OCI-LY3 (cell line): Measurements from ENCODE around the gene PML.

ENCODE experiments used
- H2AFZ ChIP-seq: fragments of 200-600, 300-600 bp; shearing (Covaris generic); 2 replicates; pipeline ENCODE4 v1.6.0; 2014; ENCODE audit warnings: antibody characterized with exemption, low read depth, low read length
- H3K27ac ChIP-seq: fragments of 200-600, 300-600 bp; sonication (generic); 2 replicates; pipeline ENCODE4 v1.5.1; 2014; ENCODE audit warnings: mild to moderate bottlenecking, low read length, moderate library complexity, mixed read lengths
- H3K27me3 ChIP-seq: fragments of 200-600, 300-600 bp; sonication (generic); 2 replicates; pipeline ENCODE4 v1.6.1; 2014; ENCODE audit warnings: low read depth, low read length, mixed read lengths
- H3K36me3 ChIP-seq: fragments of 200-600, 300-600 bp; sonication (generic); replicated peaks from 2 replicates; pipeline ENCODE3; 2014; ENCODE audit warnings: low read depth, low read length, mixed read lengths
- H3K4me1 ChIP-seq: fragments of 300-600, 200-600 bp; sonication (generic); 2 replicates; pipeline ENCODE4 v1.6.1; 2014; ENCODE audit warnings: low read length, mixed read lengths
- H3K4me2 ChIP-seq: fragments of 200-600, 300-600 bp; sonication (generic); 2 replicates; pipeline ENCODE4 v1.6.1; 2014; ENCODE audit warnings: low read length, mixed read lengths
- H3K4me3 ChIP-seq: fragments of 300-600, 200-600 bp; sonication (generic); 2 replicates; pipeline ENCODE4 v1.5.1; 2014; ENCODE audit warnings: antibody characterized with exemption, mild to moderate bottlenecking, low read length, moderate library complexity
- H3K79me2 ChIP-seq: fragments of 300-600, 200-600 bp; shearing (Covaris generic); 2 replicates; pipeline ENCODE4 v1.6.1; 2014; ENCODE audit warnings: mild to moderate bottlenecking, low read length, mixed read lengths
- H3K9ac ChIP-seq: fragments of 300-600, 200-600 bp; shearing (Covaris generic); 2 replicates; pipeline ENCODE4 v1.6.0; 2014; ENCODE audit warnings: mild to moderate bottlenecking, low read length, moderate library complexity
- H3K9me3 ChIP-seq: fragments of 200-600, 300-600 bp; shearing (Covaris generic); 2 replicates; pipeline ENCODE4 v1.6.1; 2014; ENCODE audit warnings: low read length, mixed read lengths; ENCODE audit not compliant: insufficient read depth
- H4K20me1 ChIP-seq: fragments of 200-600, 300-600 bp; sonication (generic); 2 replicates; pipeline ENCODE4 v1.6.1; 2016; ENCODE audit warnings: low read length, mixed read lengths; ENCODE audit not compliant: insufficient read depth
- CTCF ChIP-seq: fragments of 200-600, 300-600 bp; sonication (generic); IDR thresholded peaks from 2 replicates; pipeline ENCODE4 v1.5.1; 2014; ENCODE audit warnings: antibody characterized with exemption, low read length, low read depth
- EZH2phosphoT487 ChIP-seq: fragments of 200-600 bp; shearing (Covaris generic); IDR thresholded peaks from 2 replicates; pipeline ENCODE4 v1.6.1; 2018; ENCODE audit warnings: antibody characterized with exemption, mixed run types, low read depth

PML gene

GRCh38 chr15:73994912-73995622 is 551 bp downstream of the PML start:
- Histone ChIP-seq H2AFZ (no peak overlapping the region), H3K4me2 (peak overlapping the region; percentile 85), H3K79me2 (peaks cover 77% of the 10 kb centered on the region), H3K36me3 (peaks cover 28% of the 10 kb centered on the region), H4K20me1 (peaks cover 23% of the 10 kb centered on the region), H3K4me3 (peak overlapping the region; percentile 85), H3K27me3 (no peaks in the 10 kb centered on the region), H3K27ac (peak overlapping the region; percentile 75), H3K9ac (peak overlapping the region; percentile 89), H3K9me3 (no peaks in the 10 kb centered on the region), H3K4me1 (peaks cover 52% of the 10 kb centered on the region)
- no peak for TF ChIP-seq EZH2phosphoT487
- TF ChIP-seq CTCF = no peak

GRCh38 chr15:73996267-73996666 is 1.8 kb downstream of the PML start:
- peak overlapping the region; percentile 46 for H3K9ac ChIP-seq
- no peaks in the 10 kb centered on the region for H3K27me3 ChIP-seq
- H3K79me2 ChIP-seq = peaks cover 76% of the 10 kb centered on the region
- peaks cover 23% of the 10 kb centered on the region for H4K20me1 ChIP-seq
- peak overlapping the region; percentile 85 for H3K4me2 ChIP-seq
- peaks cover 40% of the 10 kb centered on the region for H3K4me1 ChIP-seq
- peak overlapping the region; percentile 85 for H3K4me3 ChIP-seq
- H3K27ac ChIP-seq = peak overlapping the region; percentile 52
- no peak for TF ChIP-seq CTCF
- no peak for TF ChIP-seq EZH2phosphoT487
- no peaks in the 10 kb centered on the region for H3K9me3 ChIP-seq
- peaks cover 31% of the 10 kb centered on the region for H3K36me3 ChIP-seq
- H2AFZ ChIP-seq = no peak overlapping the region

GRCh38 chr15:73996939-73997338 is 2.4 kb downstream of the PML start:
- Histone ChIP-seq H3K4me3 (peak overlapping the region; percentile 85), H3K27ac (peak overlapping the region; percentile 52), H3K36me3 (peaks cover 37% of the 10 kb centered on the region), H3K9ac (peak overlapping the region; percentile 46), H4K20me1 (peaks cover 23% of the 10 kb centered on the region), H2AFZ (no peak overlapping the region), H3K4me2 (peak overlapping the region; percentile 85), H3K4me1 (peaks cover 39% of the 10 kb centered on the region), H3K27me3 (no peaks in the 10 kb centered on the region), H3K9me3 (no peaks in the 10 kb centered on the region), H3K79me2 (peaks cover 77% of the 10 kb centered on the region)
- no peak for TF ChIP-seq CTCF
- no peak for TF ChIP-seq EZH2phosphoT487

GRCh38 chr15:73997986-73998385 is 3.5 kb downstream of the PML start:
- no peak overlapping the region for H3K4me3 ChIP-seq
- H4K20me1 ChIP-seq = peaks cover 23% of the 10 kb centered on the region
- peaks cover 32% of the 10 kb centered on the region for H3K4me1 ChIP-seq
- H3K9me3 ChIP-seq = no peaks in the 10 kb centered on the region
- H3K27ac ChIP-seq = no peak overlapping the region
- TF ChIP-seq EZH2phosphoT487 (no peak), CTCF (no peak)
- no peak overlapping the region for H2AFZ ChIP-seq
- peaks cover 42% of the 10 kb centered on the region for H3K36me3 ChIP-seq
- H3K79me2 ChIP-seq = peaks cover 85% of the 10 kb centered on the region
- H3K4me2 ChIP-seq = no peak overlapping the region
- no peak overlapping the region for H3K9ac ChIP-seq
- H3K27me3 ChIP-seq = no peaks in the 10 kb centered on the region
